HepG2 (cell line): ENCODE results near the gene EEF1AKMT3.

Source experiments
- CREB1 ChIP-seq, 2 experiments: fragments of 450-650 bp in 1 of 2; IDR thresholded peaks; 2 replicates each; pipeline ENCODE4 v1.6.1; 2016 to 2017; ENCODE audit warnings: control low read depth in 1 of 2, mild to moderate bottlenecking in 1 of 2, missing compliant biosample characterization in 1 of 2, missing genetic modification characterization in 1 of 2
- MAF1 ChIP-seq: sonication (generic); formaldehyde crosslinking; IDR thresholded peaks from 2 replicates; pipeline ENCODE4 v1.5.0; 2020; ENCODE audit warnings: missing genetic modification reagents, borderline replicate concordance
- NFE2L1 ChIP-seq: sonication (generic); formaldehyde crosslinking; IDR thresholded peaks from 2 replicates; pipeline ENCODE4 v1.4.0; 2020; ENCODE audit warnings: missing genetic modification reagents, mild to moderate bottlenecking, borderline replicate concordance
- U2AF2 ChIP-seq: fragments of 200-400 bp; formaldehyde crosslinking; IDR thresholded peaks from 2 replicates; pipeline ENCODE4 v1.6.1; 2017; ENCODE audit warnings: low read depth, mild to moderate bottlenecking, low read length
- ZNF24 ChIP-seq: fragments of 450-650 bp; IDR thresholded peaks from 2 replicates; pipeline ENCODE4 v1.6.1; 2017; ENCODE audit warnings: antibody characterized with exemption, mild to moderate bottlenecking
- TF ChIP-seq, protein P1 (sequence below): sonication (generic); formaldehyde crosslinking; IDR thresholded peaks from 2 replicates; pipeline ENCODE4 v1.5.0; 2020; ENCODE audit warnings: mild to moderate bottlenecking, missing genetic modification reagents, borderline replicate concordance

DNA sequence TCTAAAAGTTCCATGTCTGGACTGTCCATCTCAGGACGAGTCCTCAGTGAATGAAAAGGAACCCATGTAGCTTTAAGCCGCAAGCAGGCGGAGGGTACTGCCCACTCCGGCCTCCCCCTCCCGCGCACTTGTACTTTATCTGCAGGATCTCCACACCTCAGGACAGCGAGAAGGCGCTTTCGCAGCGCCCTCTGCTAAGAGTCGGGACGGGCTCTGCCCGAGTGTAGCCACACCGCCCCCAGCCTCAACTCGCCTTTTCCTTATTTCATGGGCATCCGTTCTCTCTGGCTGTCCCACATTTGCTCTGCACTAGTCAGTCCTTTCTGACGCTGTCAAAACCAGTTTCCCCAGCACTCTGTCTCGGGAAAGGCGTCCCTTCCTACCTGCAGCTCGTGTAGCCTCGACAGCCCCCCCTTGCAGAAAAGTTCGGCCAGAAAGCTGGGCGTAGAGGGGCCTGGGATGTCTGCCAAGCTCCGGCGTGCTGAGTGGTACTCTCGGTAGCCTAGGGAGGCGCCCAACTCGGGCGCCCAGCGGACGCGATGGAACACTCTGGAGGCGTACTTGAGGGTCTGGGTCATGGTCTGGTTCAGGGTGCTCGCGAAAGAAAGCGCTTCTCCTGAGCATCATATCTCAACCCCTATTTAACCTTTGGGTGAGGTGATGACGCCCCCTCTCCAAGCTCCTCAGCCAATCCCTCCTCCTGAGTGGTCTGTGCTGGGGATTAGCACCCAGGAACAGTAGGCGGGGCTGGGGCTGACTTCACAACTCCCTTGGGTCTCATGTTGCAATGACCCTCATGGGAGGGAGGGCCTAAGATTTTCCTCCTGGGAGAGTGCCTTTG, 5.7 kb upstream of the EEF1AKMT3 start, which contains the start of gene CYP27B1:
- TF ChIP-seq ZNF24 (no peak), NFE2L1 (CRISPR knock-in tag) (no peak), MAF1 (CRISPR knock-in tag) (no peak), CREB1 (IDR thresholded peaks at IDR 0.05) (no peak), CREB1 (CRISPR knock-in tag; IDR thresholded peaks at IDR 0.05) (no peak), U2AF2 (no peak)
- TF ChIP-seq, protein P1, sequence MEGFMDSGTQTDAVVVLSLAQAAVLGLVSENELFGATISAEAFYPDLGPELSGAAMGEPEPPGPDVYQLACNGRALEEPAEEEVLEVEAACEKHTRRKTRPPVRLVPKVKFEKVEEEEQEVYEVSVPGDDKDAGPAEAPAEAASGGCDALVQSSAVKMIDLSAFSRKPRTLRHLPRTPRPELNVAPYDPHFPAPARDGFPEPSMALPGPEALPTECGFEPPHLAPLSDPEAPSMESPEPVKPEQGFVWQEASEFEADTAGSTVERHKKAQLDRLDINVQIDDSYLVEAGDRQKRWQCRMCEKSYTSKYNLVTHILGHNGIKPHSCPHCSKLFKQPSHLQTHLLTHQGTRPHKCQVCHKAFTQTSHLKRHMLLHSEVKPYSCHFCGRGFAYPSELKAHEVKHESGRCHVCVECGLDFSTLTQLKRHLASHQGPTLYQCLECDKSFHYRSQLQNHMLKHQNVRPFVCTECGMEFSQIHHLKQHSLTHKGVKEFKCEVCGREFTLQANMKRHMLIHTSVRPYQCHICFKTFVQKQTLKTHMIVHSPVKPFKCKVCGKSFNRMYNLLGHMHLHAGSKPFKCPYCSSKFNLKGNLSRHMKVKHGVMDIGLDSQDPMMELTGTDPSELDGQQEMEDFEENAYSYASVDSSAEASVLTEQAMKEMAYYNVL, result no peak
